Measurements from ENCODE around the gene ANKDD1B.
"Not testable (repeated sequence)": the region's sequence is repeated elsewhere in the genome, so short reads cannot be mapped to it uniquely, and the experiment has no call there.

The ANKDD1B gene

DNA sequence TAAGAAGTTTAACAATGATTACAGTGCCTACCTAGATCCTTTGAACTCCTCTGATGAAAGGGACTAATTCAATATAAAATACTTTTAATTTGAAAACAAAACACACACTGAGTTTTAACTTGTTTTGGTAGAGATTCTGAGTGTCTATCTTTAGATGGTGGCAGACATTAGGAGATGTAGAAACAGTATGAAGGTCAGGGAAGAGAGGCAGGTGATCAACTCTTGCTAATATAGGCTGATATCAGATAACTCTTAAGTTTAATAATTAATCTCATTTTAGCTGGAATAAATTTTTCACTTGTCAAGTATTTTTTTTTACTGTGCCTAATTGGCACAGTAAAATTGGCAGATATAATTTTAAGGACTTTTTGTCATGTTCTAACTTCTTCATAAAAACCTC, 75.2 kb downstream of the ANKDD1B start:
- DNase-seq (ENCODE audit: low read depth): no peak
- TF ChIP-seq POLR2A (IDR thresholded peaks at IDR 0.05; ENCODE audit: extremely low read depth, insufficient read length): no peak
- TF ChIP-seq, protein P1, sequence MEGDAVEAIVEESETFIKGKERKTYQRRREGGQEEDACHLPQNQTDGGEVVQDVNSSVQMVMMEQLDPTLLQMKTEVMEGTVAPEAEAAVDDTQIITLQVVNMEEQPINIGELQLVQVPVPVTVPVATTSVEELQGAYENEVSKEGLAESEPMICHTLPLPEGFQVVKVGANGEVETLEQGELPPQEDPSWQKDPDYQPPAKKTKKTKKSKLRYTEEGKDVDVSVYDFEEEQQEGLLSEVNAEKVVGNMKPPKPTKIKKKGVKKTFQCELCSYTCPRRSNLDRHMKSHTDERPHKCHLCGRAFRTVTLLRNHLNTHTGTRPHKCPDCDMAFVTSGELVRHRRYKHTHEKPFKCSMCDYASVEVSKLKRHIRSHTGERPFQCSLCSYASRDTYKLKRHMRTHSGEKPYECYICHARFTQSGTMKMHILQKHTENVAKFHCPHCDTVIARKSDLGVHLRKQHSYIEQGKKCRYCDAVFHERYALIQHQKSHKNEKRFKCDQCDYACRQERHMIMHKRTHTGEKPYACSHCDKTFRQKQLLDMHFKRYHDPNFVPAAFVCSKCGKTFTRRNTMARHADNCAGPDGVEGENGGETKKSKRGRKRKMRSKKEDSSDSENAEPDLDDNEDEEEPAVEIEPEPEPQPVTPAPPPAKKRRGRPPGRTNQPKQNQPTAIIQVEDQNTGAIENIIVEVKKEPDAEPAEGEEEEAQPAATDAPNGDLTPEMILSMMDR (IDR thresholded peaks at IDR 0.05; ENCODE audit: low read depth, low read length): no peak
- TF ChIP-seq, protein P2, sequence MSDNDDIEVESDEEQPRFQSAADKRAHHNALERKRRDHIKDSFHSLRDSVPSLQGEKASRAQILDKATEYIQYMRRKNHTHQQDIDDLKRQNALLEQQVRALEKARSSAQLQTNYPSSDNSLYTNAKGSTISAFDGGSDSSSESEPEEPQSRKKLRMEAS (IDR thresholded peaks at IDR 0.05; ENCODE audit: low read depth, low read length): no peak
- TF ChIP-seq MYC (IDR thresholded peaks at IDR 0.05; ENCODE audit: low read depth, low read length): no peak

DNA sequence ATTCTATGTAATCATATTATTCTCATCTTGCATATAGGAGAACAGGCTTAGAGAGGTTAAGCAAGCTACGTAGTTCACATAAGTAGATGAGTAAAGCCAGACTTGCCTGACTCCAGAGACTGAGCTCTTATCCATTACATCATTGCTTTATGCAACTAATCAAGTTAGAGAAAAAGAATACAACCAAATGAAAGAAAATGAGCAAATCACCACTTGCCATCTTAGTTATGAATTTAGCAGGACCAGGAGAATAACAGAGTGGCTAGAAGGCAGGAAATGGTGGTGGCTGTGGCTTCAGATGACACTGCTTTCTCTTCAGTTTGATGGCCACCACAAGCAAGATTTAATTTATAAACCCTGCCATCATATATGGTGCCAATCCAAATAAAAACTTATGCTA, 79.4 kb downstream of the ANKDD1B start:
- no peak for DNase-seq (ENCODE audit: low read depth)
- TF ChIP-seq, protein P1 (IDR thresholded peaks at IDR 0.05; ENCODE audit: low read depth, low read length): no peak
- TF ChIP-seq, protein P2 (IDR thresholded peaks at IDR 0.05; ENCODE audit: low read depth, low read length): no peak
- H3K4me3 ChIP-seq (ENCODE audit: low read depth, low read length): no peak overlapping the region

More for the DNA sequence above, 75.2 kb downstream of the ANKDD1B start:
- no peak overlapping the region for H3K4me3 ChIP-seq (ENCODE audit: low read depth, low read length)

DNA sequence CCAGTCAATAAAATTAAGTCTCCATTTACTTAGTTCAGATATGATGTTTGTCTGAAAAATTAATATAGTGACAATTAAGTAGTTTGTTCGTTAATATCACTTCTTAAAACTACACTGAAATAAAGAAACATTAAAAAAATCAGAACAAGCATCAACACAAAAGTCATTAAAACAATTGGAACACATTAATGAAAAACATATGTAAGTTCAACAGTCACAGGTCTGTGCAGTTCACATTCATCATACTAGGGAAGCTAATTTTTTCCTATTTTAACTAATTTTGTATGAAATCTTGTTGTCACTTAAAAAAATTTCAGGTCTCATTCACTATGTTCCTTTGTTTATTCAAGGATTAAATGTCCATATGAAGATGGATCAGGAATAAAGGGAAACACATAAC, 83.5 kb downstream of the ANKDD1B start:
- H3K4me3 ChIP-seq (ENCODE audit: low read depth, low read length): no peak overlapping the region
- TF ChIP-seq, protein P2 (IDR thresholded peaks at IDR 0.05; ENCODE audit: low read depth, low read length): no peak
- TF ChIP-seq POLR2A (IDR thresholded peaks at IDR 0.05; ENCODE audit: extremely low read depth, insufficient read length) (no peak), MYC (IDR thresholded peaks at IDR 0.05; ENCODE audit: low read depth, low read length) (no peak)
- TF ChIP-seq, protein P1 (IDR thresholded peaks at IDR 0.05; ENCODE audit: low read depth, low read length): no peak
- no peak for DNase-seq (ENCODE audit: low read depth)

DNA sequence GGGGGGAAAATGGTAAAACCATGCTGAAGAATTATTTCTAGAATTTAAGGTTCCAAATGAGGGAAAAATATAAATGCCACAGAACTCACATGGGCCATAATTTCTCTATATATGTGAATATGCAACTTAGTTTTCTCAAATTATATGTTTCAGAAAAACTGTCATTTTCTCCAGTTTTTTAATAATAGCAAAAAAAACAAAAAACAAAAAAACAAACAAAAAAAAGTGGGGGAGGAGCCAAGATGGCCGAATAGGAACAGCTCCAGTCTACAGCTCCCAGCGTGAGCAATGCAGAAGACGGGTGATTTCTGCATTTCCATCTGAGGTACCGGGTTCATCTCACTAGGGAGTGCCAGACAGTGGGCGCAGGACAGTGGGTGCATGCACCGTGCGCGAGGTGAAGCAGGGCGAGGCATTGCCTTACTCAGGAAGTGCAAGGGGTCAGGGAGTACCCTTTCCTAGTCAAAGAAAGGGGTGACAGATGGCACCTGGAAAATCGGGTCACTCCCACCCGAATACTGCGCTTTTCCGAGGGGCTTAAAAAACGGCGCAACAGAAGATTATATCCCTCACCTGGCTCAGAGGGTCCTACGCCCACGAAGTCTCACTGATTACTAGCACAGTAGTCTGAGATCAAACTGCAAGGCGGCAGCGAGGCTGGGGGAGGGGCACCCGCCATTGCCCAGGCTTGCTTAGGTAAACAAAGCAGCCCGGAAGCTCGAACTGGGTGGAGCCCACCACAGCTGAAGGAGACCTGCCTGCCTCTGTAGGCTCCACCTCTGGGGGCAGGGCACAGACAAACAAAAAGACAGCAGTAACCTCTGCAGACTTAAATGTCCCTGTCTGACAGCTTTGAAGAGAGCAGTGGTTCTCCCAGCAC, 84.5 kb downstream of the ANKDD1B start:
- not testable (repeated sequence) for DNase-seq (ENCODE audit: low read depth); H3K4me3 ChIP-seq (ENCODE audit: low read depth, low read length)

DNA sequence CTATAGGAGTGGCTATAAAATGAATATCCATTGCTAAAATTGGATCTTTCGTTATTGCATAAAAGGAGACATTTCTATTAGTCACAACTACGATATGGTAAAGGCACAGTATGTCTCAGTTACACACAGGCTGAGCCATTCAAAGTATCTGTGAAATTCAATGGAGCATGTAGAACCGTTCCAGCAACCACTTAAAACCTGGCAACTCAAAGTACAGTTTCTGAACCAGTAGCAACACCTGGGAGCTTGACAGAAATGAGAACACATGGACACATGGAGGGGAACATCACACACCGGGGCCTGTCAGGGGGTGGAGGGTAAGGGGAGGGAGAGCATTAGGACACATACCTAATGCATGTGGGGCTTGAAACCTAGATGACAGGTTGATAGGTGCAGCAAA, 90.6 kb downstream of the ANKDD1B start:
- H3K4me3 ChIP-seq (ENCODE audit: low read depth, low read length): no peak overlapping the region
- no peak for DNase-seq (ENCODE audit: low read depth)
- TF ChIP-seq, protein P2 (IDR thresholded peaks at IDR 0.05; ENCODE audit: low read depth, low read length): no peak
- TF ChIP-seq, protein P1 (IDR thresholded peaks at IDR 0.05; ENCODE audit: low read depth, low read length): no peak
- no peak for TF ChIP-seq MYC (IDR thresholded peaks at IDR 0.05; ENCODE audit: low read depth, low read length)
- no peak for TF ChIP-seq POLR2A (IDR thresholded peaks at IDR 0.05; ENCODE audit: extremely low read depth, insufficient read length)

DNA sequence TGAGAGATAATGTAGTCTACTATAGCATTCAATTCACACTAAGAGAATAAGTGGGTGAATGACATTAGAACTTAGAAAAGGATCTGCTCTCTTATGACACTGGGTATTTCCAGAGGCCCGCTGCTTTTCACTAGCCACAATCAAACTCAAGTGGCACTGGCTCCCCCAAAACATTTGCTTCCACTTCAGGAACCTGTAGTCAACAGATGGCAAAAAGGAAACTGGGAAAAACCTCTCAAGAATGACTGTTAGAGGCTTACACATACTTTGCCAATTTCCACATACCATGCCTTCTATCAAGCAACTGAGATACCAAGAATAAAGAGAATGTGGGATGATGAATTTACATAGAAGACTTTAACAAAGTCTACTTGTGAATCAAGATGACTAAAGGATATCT, 94.8 kb downstream of the ANKDD1B start:
- no peak overlapping the region for H3K4me3 ChIP-seq (ENCODE audit: low read depth, low read length)
- TF ChIP-seq POLR2A (IDR thresholded peaks at IDR 0.05; ENCODE audit: extremely low read depth, insufficient read length): no peak
- no peak for TF ChIP-seq MYC (IDR thresholded peaks at IDR 0.05; ENCODE audit: low read depth, low read length)
- TF ChIP-seq, protein P2 (IDR thresholded peaks at IDR 0.05; ENCODE audit: low read depth, low read length): no peak
- TF ChIP-seq, protein P1 (IDR thresholded peaks at IDR 0.05; ENCODE audit: low read depth, low read length): no peak

More for the DNA sequence above, 94.8 kb downstream of the ANKDD1B start:
- DNase-seq (ENCODE audit: low read depth): no peak

Data from NB4 (cell line).